ENCODE data around the gene BARX2. TPM values are rescaled to one million over a fixed set of nuclear protein-coding genes. Genes with fewer than 3 reads are reported as not detected.

Gene BARX2
- total and polyA plus RNA-seq, 2 donors, result 0.53 TPM; not detected in 1

GRCh38 chr11:129493746-129494145 is 118.1 kb downstream of the BARX2 start:
- Histone ChIP-seq H3K4me1 (ENCODE audit: insufficient read depth) (no peaks in the 10 kb centered on the region), H3K4me3 (ENCODE audit: low read depth, low read length) (no peak overlapping the region), H3K27ac (ENCODE audit: low read depth) (no peak overlapping the region), H3K36me3 (ENCODE audit: insufficient read depth) (no peaks in the 10 kb centered on the region)
- no peak for DNase-seq (ENCODE audit: extremely low spot score)
- WGBS, result 87% methylated on average over 8 of the region's 8 CpGs

Other genes with a start within 250 kb of the BARX2 start
- 40.0 TPM for gene ARHGAP32, start 183.5 kb upstream of the BARX2 start, total RNA-seq
- 5.1 TPM for gene ARHGAP32, start 183.5 kb upstream of the BARX2 start, polyA plus RNA-seq